Measurements from ENCODE around the gene ZCCHC3.
A peak's percentile ranks its signal among the peaks of the same experiment; 100 is the strongest.

Gene ZCCHC3

DNA sequence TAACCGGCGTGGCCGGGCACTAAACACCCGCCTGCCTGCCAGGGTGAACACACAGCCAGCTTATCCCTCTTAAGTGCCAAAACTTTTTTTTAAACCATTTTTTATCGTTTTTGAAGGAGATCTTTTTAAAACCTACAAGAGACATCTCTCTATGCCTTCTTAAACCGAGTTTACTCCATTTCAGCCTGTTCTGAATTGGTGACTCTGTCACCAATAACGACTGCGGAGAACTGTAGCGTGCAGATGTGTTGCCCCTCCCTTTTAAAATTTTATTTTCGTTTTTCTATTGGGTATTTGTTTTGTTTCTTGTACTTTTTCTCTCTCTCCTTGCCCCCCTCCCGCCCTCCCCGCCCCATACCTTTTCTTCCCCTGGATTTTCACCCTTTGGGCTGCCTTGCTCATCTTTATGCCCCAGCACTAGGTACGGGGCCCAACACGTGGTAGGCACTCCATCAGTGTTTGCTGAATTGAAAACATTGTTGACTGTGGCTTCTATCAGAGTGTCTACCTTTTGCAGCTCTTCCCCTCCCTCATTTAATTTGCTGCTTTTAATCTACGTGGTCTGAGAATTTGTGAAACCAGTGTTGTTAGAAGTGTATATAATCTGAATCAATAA is 1.5 kb downstream of the ZCCHC3 start:
- no peak for TF ChIP-seq CTCF (conservative IDR thresholded peaks at IDR 0.05; ENCODE audit: low read depth, low read length)
- Histone ChIP-seq H3K4me1 (ENCODE audit: low read depth, poor library complexity, severe bottlenecking) (peaks cover 24% of the 10 kb centered on the region), H3K36me3 (ENCODE audit: insufficient read depth) (no peaks in the 10 kb centered on the region), H3K79me2 (ENCODE audit: insufficient read depth, low read depth) (peaks cover 36% of the 10 kb centered on the region), H4K20me1 (ENCODE audit: insufficient read depth) (0 out of 2 replicates have a peak, but pooled peaks cover 8% of the 10 kb centered on the region), H2AFZ (ENCODE audit: low read depth) (no peak overlapping the region), H3K9ac (peak overlapping the region; percentile 97; the same call in 1 of the 2 replicates), H3K4me3 (IDR thresholded peaks at IDR 0.05; ENCODE audit: insufficient read depth, low read depth, low read length) (no peak overlapping the region), H3K27ac (peak overlapping the region; percentile 93; the same call in 1 of the 2 replicates), H3K27me3 (ENCODE audit: insufficient read depth, low read depth) (no peaks in the 10 kb centered on the region), H3K4me2 (peak overlapping the region; percentile 91)

DNA sequence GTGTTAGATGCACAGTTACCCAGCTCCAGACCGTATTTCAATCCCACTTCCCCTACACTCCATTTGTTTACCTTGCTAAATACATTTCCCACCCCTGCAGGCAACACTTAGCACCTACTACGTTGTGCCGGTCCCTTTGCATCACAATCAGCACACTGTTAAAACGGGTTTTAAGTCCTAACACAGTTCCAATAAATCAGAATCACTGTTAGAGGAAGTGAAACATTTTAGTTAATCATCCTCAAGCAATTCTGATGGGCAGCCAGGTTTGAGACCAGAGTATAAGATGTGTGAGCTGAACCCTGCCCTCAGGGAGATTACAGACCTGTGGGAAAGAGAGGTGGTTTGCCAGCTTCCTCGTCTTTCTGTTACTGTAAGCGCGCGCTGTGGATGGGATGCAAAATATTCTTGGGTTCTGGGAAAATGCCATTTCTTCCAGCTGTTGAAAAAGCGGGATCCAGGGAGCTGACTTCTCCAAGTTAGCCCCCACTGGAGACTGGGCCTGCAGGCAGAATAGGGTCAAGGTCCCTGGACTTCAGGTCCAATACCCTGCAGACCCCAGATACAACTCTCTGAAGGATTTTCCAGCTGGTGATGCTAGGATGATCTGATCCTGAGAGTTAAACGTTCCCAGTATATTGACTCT is 3.1 kb downstream of the ZCCHC3 start:
- Histone ChIP-seq H3K4me2 (peak overlapping the region; percentile 91), H2AFZ (ENCODE audit: low read depth) (no peak overlapping the region), H3K27me3 (ENCODE audit: insufficient read depth, low read depth) (no peaks in the 10 kb centered on the region), H3K4me3 (IDR thresholded peaks at IDR 0.05; ENCODE audit: insufficient read depth, low read depth, low read length) (no peak overlapping the region), H3K4me1 (ENCODE audit: low read depth, poor library complexity, severe bottlenecking) (peaks cover 24% of the 10 kb centered on the region), H3K79me2 (ENCODE audit: insufficient read depth, low read depth) (peaks cover 36% of the 10 kb centered on the region), H3K36me3 (ENCODE audit: insufficient read depth) (no peaks in the 10 kb centered on the region), H4K20me1 (ENCODE audit: insufficient read depth) (0 out of 2 replicates have a peak, but pooled peaks cover 8% of the 10 kb centered on the region), H3K9ac (no peak overlapping the region), H3K27ac (no peak overlapping the region)
- no peak for TF ChIP-seq CTCF (conservative IDR thresholded peaks at IDR 0.05; ENCODE audit: low read depth, low read length)

GRCh38 chr20:301886-302848 is 4.8 kb downstream of the ZCCHC3 start:
- Histone ChIP-seq H2AFZ (ENCODE audit: low read depth) (no peak overlapping the region), H3K9ac (no peak overlapping the region), H3K4me2 (no peak overlapping the region), H4K20me1 (ENCODE audit: insufficient read depth) (0 out of 2 replicates have a peak, but pooled peaks cover 8% of the 10 kb centered on the region), H3K4me3 (IDR thresholded peaks at IDR 0.05; ENCODE audit: insufficient read depth, low read depth, low read length) (no peak overlapping the region), H3K27me3 (ENCODE audit: insufficient read depth, low read depth) (no peaks in the 10 kb centered on the region), H3K4me1 (ENCODE audit: low read depth, poor library complexity, severe bottlenecking) (peaks cover 24% of the 10 kb centered on the region), H3K27ac (no peak overlapping the region), H3K79me2 (ENCODE audit: insufficient read depth, low read depth) (peaks cover 31% of the 10 kb centered on the region), H3K36me3 (ENCODE audit: insufficient read depth) (no peaks in the 10 kb centered on the region)
- TF ChIP-seq CTCF (conservative IDR thresholded peaks at IDR 0.05; ENCODE audit: low read depth, low read length) = no peak

GRCh38 chr20:305745-306144 is 8.4 kb downstream of the ZCCHC3 start:
- Histone ChIP-seq H3K4me1 (ENCODE audit: low read depth, poor library complexity, severe bottlenecking) (peaks cover 8% of the 10 kb centered on the region), H3K4me2 (no peak overlapping the region), H3K27me3 (ENCODE audit: insufficient read depth, low read depth) (no peaks in the 10 kb centered on the region), H3K9ac (no peak overlapping the region), H4K20me1 (ENCODE audit: insufficient read depth) (no peaks in the 10 kb centered on the region), H3K79me2 (ENCODE audit: insufficient read depth, low read depth) (peaks cover under 1% of the 10 kb centered on the region; the same call in 1 of the 2 replicates), H2AFZ (ENCODE audit: low read depth) (no peak overlapping the region), H3K36me3 (ENCODE audit: insufficient read depth) (no peaks in the 10 kb centered on the region), H3K4me3 (IDR thresholded peaks at IDR 0.05; ENCODE audit: insufficient read depth, low read depth, low read length) (no peak overlapping the region), H3K27ac (no peak overlapping the region)
- TF ChIP-seq CTCF (conservative IDR thresholded peaks at IDR 0.05; ENCODE audit: low read depth, low read length) = no peak
